ENCODE measurements around the gene SPTLC3. TPM values are rescaled to one million over a fixed set of nuclear protein-coding genes. Genes with fewer than 3 reads are reported as not detected.

The SPTLC3 gene
- polyA plus RNA-seq, 1 of the 3 experiments (the other 2 are of a cell fraction) = 0.02 TPM

DNA sequence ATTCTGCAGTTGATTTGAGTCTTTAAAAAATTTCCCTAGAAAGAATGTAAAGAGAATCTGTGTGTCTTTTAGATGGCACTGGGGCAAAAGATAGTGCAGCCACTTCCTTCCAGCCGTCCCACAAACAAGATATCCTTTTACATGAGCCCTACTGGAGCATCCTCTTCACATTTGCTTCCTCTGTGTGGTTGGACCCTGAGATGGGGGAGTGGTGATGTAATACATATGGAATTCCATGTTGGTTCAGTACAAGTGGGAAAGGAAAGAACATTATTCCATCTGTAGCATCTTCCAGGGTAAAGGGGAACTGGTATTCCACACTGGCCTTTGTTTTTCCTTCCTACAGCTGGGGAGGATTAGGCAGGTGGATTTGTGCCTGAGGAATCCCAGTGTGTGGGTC, 133.4 kb downstream of the SPTLC3 start (continued):
- TF ChIP-seq SMC3 (IDR thresholded peaks at IDR 0.05; ENCODE audit: low read depth, low read length) = no peak

DNA sequence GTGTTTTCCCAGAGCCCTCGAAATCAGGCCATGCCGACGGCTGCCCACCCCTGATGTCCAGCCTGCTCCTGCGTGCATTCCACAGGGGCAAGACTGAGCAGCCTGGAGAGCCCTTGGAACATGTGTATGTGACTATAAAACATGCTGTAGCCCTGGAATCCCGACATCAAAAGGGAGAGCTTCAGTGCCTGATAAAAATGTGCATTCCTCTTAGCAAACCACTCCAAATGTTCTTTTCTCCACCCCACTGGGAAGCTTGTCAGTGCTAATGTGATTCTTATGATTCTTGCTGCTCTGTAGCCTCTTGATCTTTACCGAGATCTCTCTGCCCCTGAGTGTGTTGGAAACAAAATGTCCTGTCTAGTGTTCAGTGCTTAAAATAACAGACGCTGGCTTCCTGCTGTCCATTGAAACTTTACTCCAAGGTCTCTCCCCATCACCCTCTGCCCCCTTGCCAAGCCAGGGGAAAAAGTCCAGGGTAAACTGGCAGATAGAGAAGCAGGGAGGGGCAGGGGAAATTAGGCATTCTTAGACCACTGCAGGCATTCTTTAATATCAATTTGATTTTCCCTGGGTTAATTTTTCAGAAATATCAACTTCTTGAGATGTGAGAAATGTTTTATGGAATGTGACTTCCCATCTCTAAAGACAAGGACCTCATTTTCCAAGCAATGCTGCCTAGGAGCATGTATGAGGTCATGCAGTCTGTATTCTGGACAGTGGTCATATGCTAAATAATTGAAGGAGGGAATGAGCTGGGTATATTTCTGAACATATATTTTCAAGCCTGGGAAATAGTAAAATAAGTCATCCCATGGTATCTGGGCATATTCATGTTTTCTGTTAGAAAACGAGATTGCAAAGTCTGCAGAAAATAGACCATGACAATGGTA, 138.5 kb downstream of the SPTLC3 start:
- ChIA-PET CTCF (interaction anchor here (1.1 to 1.4 kb wide), 2 partner anchors 25 to 28 kb away, joined by 3 to 5 read pairs; no protein-coding TSS in a partner anchor), POLR2A (no interaction called here)
- Histone ChIP-seq H3K4me3 (ENCODE audit: low read depth in 2 of 2, low read length in 1 of 2) (no peak overlapping the region), H3K27me3 (ENCODE audit: insufficient read depth) (no peaks in the 10 kb centered on the region), H3K4me2 (no peak overlapping the region), H3K4me1 (ENCODE audit: control insufficient read depth in 1 of 2, insufficient read depth in 2 of 2, low read depth in 1 of 2, low read length in 1 of 2) (no peaks in the 10 kb centered on the region), H3K79me2 (ENCODE audit: insufficient read depth) (no peaks in the 10 kb centered on the region), H3F3A (replicated peaks; ENCODE audit: insufficient read depth) (no peaks in the 10 kb centered on the region), H3K27ac (ENCODE audit: low read depth in 2 of 2, low read length in 1 of 2) (no peak overlapping the region), H2AFZ (ENCODE audit: low read depth) (no peak overlapping the region), H4K20me1 (ENCODE audit: insufficient read depth) (no peaks in the 10 kb centered on the region), H3K9ac (no peak overlapping the region), H3K36me3 (replicated peaks in 1 of 2; ENCODE audit: control insufficient read depth in 1 of 2, insufficient read depth in 2 of 2, low read length in 1 of 2) (no peaks in the 10 kb centered on the region), H3K9me3 (no peaks in the 10 kb centered on the region), H3K9me2 (no peaks in the 10 kb centered on the region)
- DNase-seq = no peak
- TF ChIP-seq RCOR1 (IDR thresholded peaks at IDR 0.05; ENCODE audit: low read length) (no peak), MEF2A (IDR thresholded peaks at IDR 0.05; ENCODE audit: borderline replicate concordance, low read depth) (no peak), JUND (IDR thresholded peaks at IDR 0.05) (no peak), ELF1 (IDR thresholded peaks at IDR 0.05) (no peak), POLR2AphosphoS5 (IDR thresholded peaks at IDR 0.05; ENCODE audit: low read depth, low read length) (no peak)
- TF ChIP-seq, protein P1, sequence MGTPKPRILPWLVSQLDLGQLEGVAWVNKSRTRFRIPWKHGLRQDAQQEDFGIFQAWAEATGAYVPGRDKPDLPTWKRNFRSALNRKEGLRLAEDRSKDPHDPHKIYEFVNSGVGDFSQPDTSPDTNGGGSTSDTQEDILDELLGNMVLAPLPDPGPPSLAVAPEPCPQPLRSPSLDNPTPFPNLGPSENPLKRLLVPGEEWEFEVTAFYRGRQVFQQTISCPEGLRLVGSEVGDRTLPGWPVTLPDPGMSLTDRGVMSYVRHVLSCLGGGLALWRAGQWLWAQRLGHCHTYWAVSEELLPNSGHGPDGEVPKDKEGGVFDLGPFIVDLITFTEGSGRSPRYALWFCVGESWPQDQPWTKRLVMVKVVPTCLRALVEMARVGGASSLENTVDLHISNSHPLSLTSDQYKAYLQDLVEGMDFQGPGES (IDR thresholded peaks at IDR 0.05; ENCODE audit: low read depth, low read length) = no peak
- 28% methylated on average over 8 of the region's 8 CpGs for WGBS (ENCODE audit: low lambda C conversion rate)

DNA sequence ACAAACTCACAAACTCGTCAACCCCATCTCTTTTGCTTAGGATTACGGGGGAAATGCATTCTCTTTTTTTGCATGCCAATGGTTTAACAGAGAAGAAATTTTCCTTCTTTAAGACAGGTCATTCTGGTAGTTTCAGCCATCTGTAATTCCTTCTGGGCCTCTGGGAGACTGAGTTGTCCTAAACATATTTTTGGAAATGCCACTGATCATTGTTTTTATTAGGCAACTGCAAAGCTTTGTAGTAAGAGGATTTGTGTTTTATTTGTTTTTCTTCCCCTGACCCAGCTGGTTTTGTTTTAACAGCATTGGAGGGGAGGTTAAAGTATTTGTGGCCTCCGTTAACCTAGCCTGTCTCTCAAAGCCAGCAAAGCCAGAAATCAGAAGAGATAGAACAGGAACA, 139.2 kb downstream of the SPTLC3 start:
- WGBS (ENCODE audit: low lambda C conversion rate) = 25% methylated on average over 3 of the region's 3 CpGs
- Histone ChIP-seq H3K27me3 (ENCODE audit: insufficient read depth) (no peaks in the 10 kb centered on the region), H2AFZ (ENCODE audit: low read depth) (no peak overlapping the region), H3K9ac (no peak overlapping the region), H3K9me3 (no peaks in the 10 kb centered on the region), H4K20me1 (ENCODE audit: insufficient read depth) (no peaks in the 10 kb centered on the region), H3K79me2 (ENCODE audit: insufficient read depth) (no peaks in the 10 kb centered on the region), H3K4me2 (no peak overlapping the region), H3K9me2 (no peaks in the 10 kb centered on the region), H3F3A (replicated peaks; ENCODE audit: insufficient read depth) (no peaks in the 10 kb centered on the region), H3K27ac (ENCODE audit: low read depth in 2 of 2, low read length in 1 of 2) (no peak overlapping the region), H3K36me3 (replicated peaks in 1 of 2; ENCODE audit: control insufficient read depth in 1 of 2, insufficient read depth in 2 of 2, low read length in 1 of 2) (no peaks in the 10 kb centered on the region), H3K4me3 (ENCODE audit: low read depth in 2 of 2, low read length in 1 of 2) (no peak overlapping the region), H3K4me1 (ENCODE audit: control insufficient read depth in 1 of 2, insufficient read depth in 2 of 2, low read depth in 1 of 2, low read length in 1 of 2) (no peaks in the 10 kb centered on the region)
- POLR2A ChIA-PET = no interaction called here
- TF ChIP-seq EZH2phosphoT487 (IDR thresholded peaks at IDR 0.05; ENCODE audit: borderline replicate concordance, low read depth) (no peak), EP300 (IDR thresholded peaks at IDR 0.05; ENCODE audit: borderline replicate concordance in 1 of 2, low read depth in 1 of 2, low read length in 1 of 2) (no peak), CHD2 (IDR thresholded peaks at IDR 0.05; ENCODE audit: low read length, partially characterized antibody) (no peak), FOSL2 (IDR thresholded peaks at IDR 0.05; ENCODE audit: borderline replicate concordance, low read depth) (no peak), TEAD4 (IDR thresholded peaks at IDR 0.05; ENCODE audit: borderline replicate concordance, insufficient read depth) (no peak), SMC3 (IDR thresholded peaks at IDR 0.05; ENCODE audit: low read depth, low read length) (no peak)
- TF ChIP-seq, protein P2, sequence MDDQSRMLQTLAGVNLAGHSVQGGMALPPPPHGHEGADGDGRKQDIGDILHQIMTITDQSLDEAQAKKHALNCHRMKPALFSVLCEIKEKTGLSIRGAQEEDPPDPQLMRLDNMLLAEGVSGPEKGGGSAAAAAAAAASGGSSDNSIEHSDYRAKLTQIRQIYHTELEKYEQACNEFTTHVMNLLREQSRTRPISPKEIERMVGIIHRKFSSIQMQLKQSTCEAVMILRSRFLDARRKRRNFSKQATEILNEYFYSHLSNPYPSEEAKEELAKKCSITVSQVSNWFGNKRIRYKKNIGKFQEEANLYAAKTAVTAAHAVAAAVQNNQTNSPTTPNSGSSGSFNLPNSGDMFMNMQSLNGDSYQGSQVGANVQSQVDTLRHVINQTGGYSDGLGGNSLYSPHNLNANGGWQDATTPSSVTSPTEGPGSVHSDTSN (IDR thresholded peaks at IDR 0.05) = no peak
- TF ChIP-seq, protein P3, sequence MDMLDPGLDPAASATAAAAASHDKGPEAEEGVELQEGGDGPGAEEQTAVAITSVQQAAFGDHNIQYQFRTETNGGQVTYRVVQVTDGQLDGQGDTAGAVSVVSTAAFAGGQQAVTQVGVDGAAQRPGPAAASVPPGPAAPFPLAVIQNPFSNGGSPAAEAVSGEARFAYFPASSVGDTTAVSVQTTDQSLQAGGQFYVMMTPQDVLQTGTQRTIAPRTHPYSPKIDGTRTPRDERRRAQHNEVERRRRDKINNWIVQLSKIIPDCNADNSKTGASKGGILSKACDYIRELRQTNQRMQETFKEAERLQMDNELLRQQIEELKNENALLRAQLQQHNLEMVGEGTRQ (IDR thresholded peaks at IDR 0.05; ENCODE audit: borderline replicate concordance, low read depth, low read length) = no peak
- TF ChIP-seq, protein P4, sequence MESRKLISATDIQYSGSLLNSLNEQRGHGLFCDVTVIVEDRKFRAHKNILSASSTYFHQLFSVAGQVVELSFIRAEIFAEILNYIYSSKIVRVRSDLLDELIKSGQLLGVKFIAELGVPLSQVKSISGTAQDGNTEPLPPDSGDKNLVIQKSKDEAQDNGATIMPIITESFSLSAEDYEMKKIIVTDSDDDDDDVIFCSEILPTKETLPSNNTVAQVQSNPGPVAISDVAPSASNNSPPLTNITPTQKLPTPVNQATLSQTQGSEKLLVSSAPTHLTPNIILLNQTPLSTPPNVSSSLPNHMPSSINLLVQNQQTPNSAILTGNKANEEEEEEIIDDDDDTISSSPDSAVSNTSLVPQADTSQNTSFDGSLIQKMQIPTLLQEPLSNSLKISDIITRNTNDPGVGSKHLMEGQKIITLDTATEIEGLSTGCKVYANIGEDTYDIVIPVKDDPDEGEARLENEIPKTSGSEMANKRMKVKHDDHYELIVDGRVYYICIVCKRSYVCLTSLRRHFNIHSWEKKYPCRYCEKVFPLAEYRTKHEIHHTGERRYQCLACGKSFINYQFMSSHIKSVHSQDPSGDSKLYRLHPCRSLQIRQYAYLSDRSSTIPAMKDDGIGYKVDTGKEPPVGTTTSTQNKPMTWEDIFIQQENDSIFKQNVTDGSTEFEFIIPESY (IDR thresholded peaks at IDR 0.05; ENCODE audit: borderline replicate concordance, low read depth) = no peak
- TF ChIP-seq, protein P5, sequence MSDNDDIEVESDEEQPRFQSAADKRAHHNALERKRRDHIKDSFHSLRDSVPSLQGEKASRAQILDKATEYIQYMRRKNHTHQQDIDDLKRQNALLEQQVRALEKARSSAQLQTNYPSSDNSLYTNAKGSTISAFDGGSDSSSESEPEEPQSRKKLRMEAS (IDR thresholded peaks at IDR 0.05; ENCODE audit: low read depth) = no peak
- CTCF ChIA-PET = interaction anchor here (1.1 to 1.3 kb wide), 2 partner anchors 26 to 29 kb away, joined by 3 read pairs; no protein-coding TSS in a partner anchor
- DNase-seq = no peak

All from SK-N-SH (cell line).